PC-9 (cell line): ENCODE measurements around the gene PHYKPL.

Experiments used
- CTCF ChIP-seq: fragments of 200-600 bp; sonication (generic); conservative IDR thresholded peaks from 2 replicates; pipeline ENCODE4 v1.6.1; 2017; ENCODE audit warnings: mixed run types, antibody characterized with exemption, mild to moderate bottlenecking, moderate library complexity
- EZH2 ChIP-seq: fragments of 200-600 bp; sonication (generic); IDR thresholded peaks from 2 replicates; pipeline ENCODE4 v1.8.0; 2017; ENCODE audit warnings: antibody characterized with exemption, low read depth

- TF ChIP-seq CTCF (no peak), EZH2 (no peak)
Observed at GRCh38 chr5:178224403-178224802, 8.2 kb downstream of the PHYKPL start.
